Measurements from ENCODE around the gene SHC2. TPM values are rescaled to one million over a fixed set of nuclear protein-coding genes. Genes with fewer than 3 reads are reported as not detected.
"Not testable (repeated sequence)": the region's sequence is repeated elsewhere in the genome, so short reads cannot be mapped to it uniquely, and the experiment has no call there.

SHC2 gene
- total and polyA plus RNA-seq, 5 experiments from 2014 or later, result 0.30 to 4.0 (median 1.8) TPM

DNA sequence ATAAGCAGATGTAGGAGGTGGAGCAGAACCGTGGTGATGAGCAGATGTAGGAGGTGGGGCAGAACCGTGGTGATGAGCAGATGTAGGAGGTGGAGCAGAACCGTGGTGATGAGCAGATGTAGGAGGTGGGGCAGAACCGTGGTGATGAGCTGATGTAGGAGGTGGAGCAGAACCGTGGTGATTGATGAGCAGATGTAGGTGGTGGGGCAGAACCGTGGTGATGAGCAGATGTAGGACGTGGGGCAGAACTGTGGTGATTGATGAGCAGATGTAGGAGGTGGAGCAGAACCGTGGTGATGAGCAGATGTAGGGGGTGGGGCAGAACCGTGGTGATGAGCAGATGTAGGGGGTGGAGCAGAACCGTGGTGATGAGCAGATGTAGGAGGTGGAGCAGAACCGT is 78.9 kb downstream of the SHC2 start:
- H3K27ac Mint-ChIP-seq, POLR2A ChIA-PET, ATAC-seq, H3K9me3 Mint-ChIP-seq, H3K36me3 Mint-ChIP-seq: not testable (repeated sequence)
- H3K27me3 Mint-ChIP-seq, result peaks cover 27 to 67% (median 50%) of the 10 kb centered on the region in 5 donors
- peak overlapping the region in 1 of 10 donors; percentile 40 for H3K4me3 Mint-ChIP-seq
- peak in 1 of 10 donors; percentile 26 for DNase-seq
- peaks cover 4 to 14% (median 10%) of the 10 kb centered on the region in 4 donors for H3K4me1 Mint-ChIP-seq

DNA sequence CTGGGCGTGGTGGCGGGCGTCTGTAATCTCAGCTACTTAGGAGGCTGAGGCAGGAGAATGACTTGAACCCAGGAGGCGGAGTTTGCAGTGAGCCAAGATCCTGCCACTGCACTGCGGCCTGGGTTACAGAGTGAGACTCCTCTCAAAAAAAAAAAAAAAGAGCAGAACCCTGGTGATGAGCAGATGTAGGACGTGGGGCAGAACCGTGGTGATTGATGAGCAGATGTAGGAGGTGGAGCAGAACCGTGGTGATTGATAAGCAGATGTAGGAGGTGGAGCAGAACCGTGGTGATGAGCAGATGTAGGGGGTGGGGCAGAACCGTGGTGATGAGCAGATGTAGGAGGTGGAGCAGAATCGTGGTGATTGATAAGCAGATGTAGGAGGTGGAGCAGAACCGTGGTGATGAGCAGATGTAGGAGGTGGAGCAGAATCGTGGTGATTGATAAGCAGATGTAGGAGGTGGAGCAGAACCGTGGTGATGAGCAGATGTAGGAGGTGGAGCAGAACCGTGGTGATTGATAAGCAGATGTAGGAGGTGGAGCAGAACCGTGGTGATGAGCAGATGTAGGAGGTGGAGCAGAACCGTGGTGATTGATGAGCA is 80.1 kb downstream of the SHC2 start:
- ATAC-seq, DNase-seq, H3K36me3 Mint-ChIP-seq, H3K9me3 Mint-ChIP-seq, H3K4me3 Mint-ChIP-seq, POLR2A ChIA-PET: not testable (repeated sequence)
- H3K4me1 Mint-ChIP-seq, result peaks cover 4 to 14% (median 12%) of the 10 kb centered on the region in 4 donors
- peaks cover 22 to 64% (median 43%) of the 10 kb centered on the region in 5 donors for H3K27me3 Mint-ChIP-seq
- H3K27ac Mint-ChIP-seq, result peak overlapping the region in 1 of 10 donors; percentile 34

DNA sequence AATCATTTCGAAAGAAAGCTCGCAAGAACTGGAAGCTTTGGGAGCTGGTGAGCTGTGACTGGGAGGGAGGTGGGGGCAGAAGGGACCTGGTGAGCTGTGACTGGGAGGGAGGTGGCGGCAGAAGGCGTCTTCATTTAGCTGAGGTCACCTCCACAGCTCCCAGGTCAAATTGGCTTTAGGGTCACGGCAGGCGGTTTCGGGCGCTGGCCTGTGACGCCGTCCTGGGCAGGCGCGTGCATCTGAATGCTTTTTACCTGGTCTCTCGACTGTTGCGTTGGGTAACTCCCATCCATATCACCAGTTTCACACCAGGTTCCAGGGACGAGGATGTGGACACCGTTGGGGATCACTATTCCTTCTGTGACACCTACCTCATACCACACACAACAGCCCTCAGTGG is 81.0 kb downstream of the SHC2 start:
- H3K4me3 Mint-ChIP-seq, result no peak overlapping the region
- H3K4me1 Mint-ChIP-seq, result peaks cover 4 to 14% (median 12%) of the 10 kb centered on the region in 4 donors
- no peak for ATAC-seq
- no peaks in the 10 kb centered on the region for H3K9me3 Mint-ChIP-seq
- DNase-seq, result peak in 1 of 10 donors; percentile 35
- POLR2A ChIA-PET, result no interaction called here
- H3K36me3 Mint-ChIP-seq, result no peaks in the 10 kb centered on the region
- H3K27ac Mint-ChIP-seq, result no peak overlapping the region
- H3K27me3 Mint-ChIP-seq, result peaks cover 17 to 64% (median 40%) of the 10 kb centered on the region in 5 donors

DNA sequence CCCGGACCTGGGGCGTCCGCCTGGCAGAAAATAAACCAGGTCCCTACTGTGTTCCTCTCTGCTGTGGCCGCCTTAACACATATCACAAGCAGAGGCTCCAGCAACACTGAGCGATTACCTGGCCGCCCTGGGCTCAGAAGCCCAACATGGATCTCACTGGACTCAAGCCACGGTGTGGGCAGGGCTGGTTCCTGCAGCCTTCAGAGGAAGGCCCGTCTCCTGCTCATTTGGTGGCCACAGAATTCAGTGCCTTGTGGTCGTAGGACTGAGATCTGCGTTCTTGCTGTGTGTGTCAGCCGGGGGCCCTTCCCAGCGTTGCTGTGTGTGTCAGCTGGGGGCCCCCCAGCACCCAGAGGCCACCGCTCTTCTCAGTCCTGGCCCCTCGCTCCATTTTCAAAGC is 82.1 kb downstream of the SHC2 start:
- H3K36me3 Mint-ChIP-seq, result no peaks in the 10 kb centered on the region
- POLR2A ChIA-PET, result no interaction called here
- peaks cover 13 to 55% (median 30%) of the 10 kb centered on the region in 5 donors for H3K27me3 Mint-ChIP-seq
- DNase-seq, result no peak
- no peak for ATAC-seq
- no peak overlapping the region for H3K4me3 Mint-ChIP-seq
- no peaks in the 10 kb centered on the region for H3K9me3 Mint-ChIP-seq
- no peak overlapping the region for H3K27ac Mint-ChIP-seq
- H3K4me1 Mint-ChIP-seq, result peaks cover 4 to 12% (median 10%) of the 10 kb centered on the region in 4 donors

DNA sequence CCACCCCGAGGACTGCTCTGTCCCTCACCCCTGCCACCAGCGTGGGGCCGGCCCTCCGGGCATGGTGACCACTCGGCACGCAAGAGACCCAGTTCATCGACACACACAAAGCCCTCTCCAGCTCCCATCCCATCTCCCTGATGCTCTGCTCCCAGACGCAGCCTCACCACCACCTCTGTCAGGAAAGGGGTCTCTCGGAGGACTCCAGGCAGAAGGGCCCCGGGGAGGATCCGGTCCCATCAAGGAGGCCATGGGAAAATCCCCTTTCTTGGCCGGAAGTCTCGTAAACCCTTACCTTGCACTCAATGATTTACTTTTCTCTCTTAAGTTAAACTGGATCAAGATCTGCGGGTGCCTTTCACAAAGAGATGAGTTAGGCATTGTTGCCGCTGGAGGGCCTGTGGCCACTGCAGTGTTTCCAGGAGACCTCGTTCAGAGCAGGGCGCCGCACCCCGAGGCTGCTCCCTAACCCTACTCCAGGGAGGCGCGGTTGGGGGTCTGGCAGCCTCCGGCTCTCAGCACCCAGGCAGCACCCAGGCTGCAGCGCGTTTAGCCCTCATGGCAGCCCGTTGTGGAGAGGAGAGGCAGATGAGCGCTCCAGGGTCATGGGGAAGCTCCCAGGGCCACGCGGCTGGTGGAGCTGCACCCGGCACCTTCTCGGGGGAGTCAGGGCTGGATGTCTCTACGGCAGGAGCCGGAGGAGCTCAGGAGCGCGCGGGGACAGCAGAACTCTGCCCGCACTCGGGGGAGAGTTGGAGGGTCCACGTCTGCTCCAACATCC is 82.8 kb downstream of the SHC2 start:
- no peak overlapping the region for H3K4me3 Mint-ChIP-seq
- peak overlapping the region in 2 of 10 donors; percentile 73 to 88 for H3K27ac Mint-ChIP-seq
- H3K36me3 Mint-ChIP-seq, result no peaks in the 10 kb centered on the region
- no peak for ATAC-seq
- POLR2A ChIA-PET, result no interaction called here
- H3K4me1 Mint-ChIP-seq, result peaks cover 3 to 9% (median 5%) of the 10 kb centered on the region in 4 donors
- H3K9me3 Mint-ChIP-seq, result no peaks in the 10 kb centered on the region
- peaks cover 8 to 55% (median 23%) of the 10 kb centered on the region in 5 donors for H3K27me3 Mint-ChIP-seq
- DNase-seq, result peak in 1 of 10 donors; percentile 52

DNA sequence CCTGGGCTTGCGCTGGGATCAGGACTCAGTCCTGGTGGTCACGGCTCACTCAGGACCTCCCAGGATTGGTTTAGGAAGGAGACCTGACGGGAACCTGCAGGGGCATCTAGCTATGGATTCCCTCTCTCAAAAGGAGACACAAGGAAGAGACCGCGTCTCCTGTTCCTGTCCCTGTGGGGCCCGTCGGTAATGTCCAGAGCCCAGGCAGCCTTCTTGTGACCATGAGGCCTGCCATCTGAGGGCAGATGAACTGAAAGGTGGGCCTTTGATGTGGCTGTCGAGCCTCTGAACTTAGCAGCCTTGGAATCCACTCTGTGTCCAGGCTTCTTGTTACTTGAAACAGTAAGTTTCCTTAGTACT is 84.7 kb downstream of the SHC2 start:
- H3K4me3 Mint-ChIP-seq, result no peak overlapping the region
- H3K27me3 Mint-ChIP-seq, result peaks cover 7 to 63% (median 23%) of the 10 kb centered on the region in 5 donors
- no peaks in the 10 kb centered on the region for H3K36me3 Mint-ChIP-seq
- no peak for ATAC-seq
- POLR2A ChIA-PET, result no interaction called here
- H3K27ac Mint-ChIP-seq, result no peak overlapping the region
- no peaks in the 10 kb centered on the region for H3K9me3 Mint-ChIP-seq
- H3K4me1 Mint-ChIP-seq, result peaks cover 0 to 6% (median 1%) of the 10 kb centered on the region in 4 donors
- no peak for DNase-seq

DNA sequence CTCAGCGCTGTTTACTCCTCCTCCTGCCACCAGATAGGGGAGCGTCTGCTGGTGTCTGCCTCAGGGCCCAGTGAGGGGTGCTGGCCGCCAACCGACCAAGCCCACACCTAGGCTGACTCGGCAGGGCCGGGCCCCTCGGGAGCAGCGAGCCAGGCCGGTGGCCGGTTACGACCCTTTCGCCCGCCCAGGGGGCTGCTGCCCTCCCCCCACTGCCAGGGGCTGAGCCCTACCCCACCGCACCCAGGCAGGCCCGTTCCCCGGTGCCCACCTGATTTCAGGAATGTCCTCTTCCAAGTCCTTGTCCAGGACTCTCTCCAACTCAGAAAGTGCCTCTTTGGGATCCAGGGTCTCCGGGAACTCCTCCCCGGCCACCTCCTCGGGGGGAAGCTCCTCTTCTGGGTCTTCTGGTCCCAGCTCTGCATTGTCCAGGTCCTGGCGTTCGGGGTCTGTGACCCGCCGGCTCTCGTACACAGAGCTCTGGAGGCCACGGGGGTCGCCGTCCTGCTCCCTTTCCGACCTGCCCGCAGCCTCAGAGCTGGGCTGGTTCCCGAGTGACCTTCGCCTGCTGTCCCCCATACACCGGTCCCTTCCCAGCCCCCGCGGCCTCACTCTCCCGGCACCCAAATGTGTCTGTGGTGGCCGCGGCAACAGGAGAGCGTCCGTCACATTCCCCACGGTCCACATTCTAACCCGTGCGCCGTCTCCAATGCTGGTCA is 85.3 kb downstream of the SHC2 start:
- H3K4me1 Mint-ChIP-seq, result peaks cover 0 to 6% (median 1%) of the 10 kb centered on the region in 4 donors
- no peaks in the 10 kb centered on the region for H3K9me3 Mint-ChIP-seq
- DNase-seq, result peak in 1 of 10 donors; percentile 46
- H3K4me3 Mint-ChIP-seq, result no peak overlapping the region
- no peak for ATAC-seq
- H3K27me3 Mint-ChIP-seq, result peaks cover 7 to 64% (median 26%) of the 10 kb centered on the region in 5 donors
- H3K27ac Mint-ChIP-seq, result no peak overlapping the region
- POLR2A ChIA-PET, result no interaction called here
- H3K36me3 Mint-ChIP-seq, result no peaks in the 10 kb centered on the region

DNA sequence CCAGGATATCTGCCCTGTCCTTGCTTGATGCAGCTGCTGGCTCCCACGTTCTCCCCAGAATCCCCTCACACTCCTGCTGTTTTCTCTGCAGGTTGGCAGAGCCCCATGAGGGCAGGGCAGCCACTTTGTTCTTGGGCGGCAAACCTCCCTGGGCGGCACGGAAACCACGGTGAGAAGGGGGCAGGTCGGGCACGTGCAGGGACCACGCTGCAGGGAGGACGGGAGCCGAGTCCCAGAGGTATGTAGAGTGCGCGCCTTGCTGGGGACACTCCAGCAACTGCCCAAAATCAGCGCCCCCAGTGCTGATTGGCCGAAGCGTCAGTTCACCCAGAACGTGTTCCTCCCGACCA is 86.0 kb downstream of the SHC2 start:
- Mint-ChIP-seq H3K27ac (no peak overlapping the region), H3K4me3 (no peak overlapping the region), H3K4me1 (peaks cover 0 to 6% (median 1%) of the 10 kb centered on the region in 4 donors), H3K9me3 (no peaks in the 10 kb centered on the region), H3K36me3 (no peaks in the 10 kb centered on the region), H3K27me3 (peaks cover 7 to 60% (median 22%) of the 10 kb centered on the region in 5 donors)
- DNase-seq (peak in 1 of 10 donors; percentile 42), ATAC-seq (no peak)
- POLR2A ChIA-PET, result no interaction called here

DNA sequence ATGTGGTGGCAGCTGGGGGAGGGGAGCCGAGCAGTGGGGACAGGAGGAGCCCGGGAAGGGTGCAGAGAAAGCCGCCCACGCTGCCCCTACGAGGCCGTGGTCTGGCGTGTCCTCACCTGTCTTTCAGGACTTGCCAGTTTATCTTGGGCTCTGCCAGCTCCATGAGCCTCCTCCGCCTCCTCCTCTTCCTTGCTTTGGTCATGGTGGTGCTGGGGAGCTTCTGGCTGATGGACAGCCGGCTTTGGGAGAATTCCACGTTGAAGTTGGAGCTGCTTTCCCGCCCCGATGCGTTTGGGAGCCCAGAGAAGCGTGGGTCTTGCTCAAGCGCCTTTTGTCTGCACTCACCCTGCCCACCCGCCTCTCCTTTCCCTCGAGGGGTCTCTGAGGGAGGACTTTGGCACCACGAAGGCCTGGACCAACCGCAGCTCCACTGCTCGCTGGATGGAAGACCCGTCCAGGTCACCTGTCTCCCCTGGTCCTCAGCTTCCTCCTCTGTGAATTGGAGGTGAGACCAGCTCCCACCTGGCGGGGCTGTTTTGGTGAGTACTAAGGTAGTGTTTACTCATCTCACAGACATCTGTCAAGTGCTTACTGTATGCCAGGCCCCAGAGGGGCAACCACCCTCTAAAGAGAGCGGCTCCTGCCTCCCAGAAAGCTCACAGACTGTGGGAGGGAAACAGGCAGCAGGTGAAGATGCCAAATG is 86.5 kb downstream of the SHC2 start:
- Mint-ChIP-seq H3K27ac (no peak overlapping the region), H3K27me3 (peaks cover 11 to 60% (median 26%) of the 10 kb centered on the region in 5 donors), H3K36me3 (no peaks in the 10 kb centered on the region), H3K4me3 (no peak overlapping the region), H3K4me1 (peaks cover 0 to 6% (median 1%) of the 10 kb centered on the region in 4 donors), H3K9me3 (no peaks in the 10 kb centered on the region)
- ATAC-seq, result no peak
- DNase-seq, result no peak
- POLR2A ChIA-PET, result no interaction called here

DNA sequence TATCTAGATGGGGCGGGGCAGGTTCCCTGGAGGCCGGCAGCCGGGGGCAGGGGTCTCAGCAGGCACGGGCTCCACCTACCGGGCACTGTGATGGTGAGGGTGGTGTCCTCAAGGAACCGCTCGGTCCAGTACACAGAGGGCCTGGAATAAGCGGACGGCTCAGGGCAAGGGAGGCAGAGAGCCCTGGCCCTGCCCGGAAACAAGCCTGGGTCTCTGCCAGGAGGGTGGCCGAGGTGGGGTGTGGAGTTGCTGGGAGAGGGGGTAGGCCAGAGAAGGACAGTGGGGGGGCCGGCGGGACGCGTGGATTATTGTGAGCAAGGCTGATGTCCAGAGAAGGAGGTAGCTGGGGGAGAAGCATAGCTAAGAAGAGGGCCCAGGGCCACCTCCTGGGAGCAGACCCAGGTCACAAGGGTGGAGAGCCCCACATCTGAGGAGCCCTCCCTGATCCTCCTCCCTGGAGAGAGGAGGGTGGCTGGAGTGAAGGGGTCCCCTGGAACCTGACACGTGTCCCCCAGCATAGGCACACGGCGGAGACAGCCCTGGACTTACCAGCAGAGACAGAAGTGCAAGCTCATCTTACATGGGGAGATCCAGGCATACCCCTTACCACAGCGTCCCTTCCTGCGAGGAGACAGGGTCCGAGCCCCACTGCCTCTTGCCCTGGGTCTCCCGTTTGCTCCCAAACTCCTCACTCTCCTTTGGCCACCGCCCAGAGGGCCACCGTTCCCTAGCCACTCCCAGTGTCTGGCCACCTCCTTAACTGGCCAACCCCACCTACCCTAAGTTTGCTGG is 87.2 kb downstream of the SHC2 start:
- H3K27me3 Mint-ChIP-seq, result peaks cover 12 to 68% (median 33%) of the 10 kb centered on the region in 5 donors
- ATAC-seq, result no peak
- POLR2A ChIA-PET, result no interaction called here
- H3K36me3 Mint-ChIP-seq, result no peaks in the 10 kb centered on the region
- no peak overlapping the region for H3K4me3 Mint-ChIP-seq
- no peak for DNase-seq
- no peak overlapping the region for H3K27ac Mint-ChIP-seq
- H3K4me1 Mint-ChIP-seq, result peaks cover 0 to 6% (median 1%) of the 10 kb centered on the region in 4 donors
- no peaks in the 10 kb centered on the region for H3K9me3 Mint-ChIP-seq

DNA sequence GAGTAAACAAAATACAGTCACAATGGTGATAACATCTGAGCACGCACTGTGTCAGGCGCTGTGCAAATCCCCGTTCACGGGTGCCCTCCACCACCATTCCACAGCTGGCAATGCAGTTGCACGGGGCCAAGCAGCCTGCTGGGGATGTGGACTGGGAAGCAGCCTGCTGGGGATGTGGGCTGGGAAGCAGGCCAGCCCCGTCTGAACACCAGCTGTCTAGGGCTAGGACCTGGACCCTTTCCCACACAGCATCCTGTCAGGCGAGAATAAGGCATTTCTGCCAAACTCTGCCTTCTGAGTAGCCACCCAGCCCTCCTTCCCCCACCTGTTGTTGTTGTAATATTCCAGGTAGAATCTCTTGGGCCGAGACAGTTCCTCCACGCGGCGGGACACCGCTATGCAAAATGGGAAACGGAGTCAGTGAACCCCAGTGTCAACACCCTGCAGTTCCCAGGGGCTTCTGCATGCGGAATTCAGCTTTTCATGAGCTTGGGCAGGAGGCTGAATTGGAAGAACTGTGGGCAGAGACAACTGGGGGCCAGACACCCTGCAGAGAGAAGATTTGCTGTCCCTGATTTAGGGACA is 88.4 kb downstream of the SHC2 start:
- POLR2A ChIA-PET, result no interaction called here
- Mint-ChIP-seq H3K36me3 (no peaks in the 10 kb centered on the region), H3K27ac (no peak overlapping the region), H3K4me1 (peaks cover 0 to 5% (median 0%) of the 10 kb centered on the region in 4 donors), H3K4me3 (no peak overlapping the region), H3K27me3 (peaks cover 10 to 65% (median 28%) of the 10 kb centered on the region in 5 donors), H3K9me3 (no peaks in the 10 kb centered on the region)
- ATAC-seq, result no peak
- no peak for DNase-seq

Measured in naive thymus-derived CD8-positive, alpha-beta T cell (primary cell).